HuH-7 (cell line): ENCODE results near the gene IFT52.

ENCODE experiments used
- DNase-seq: peaks from one replicate; pipeline ENCODE4 v3.0.0; 2011; ENCODE audit warnings: low spot score

Gene IFT52

DNA sequence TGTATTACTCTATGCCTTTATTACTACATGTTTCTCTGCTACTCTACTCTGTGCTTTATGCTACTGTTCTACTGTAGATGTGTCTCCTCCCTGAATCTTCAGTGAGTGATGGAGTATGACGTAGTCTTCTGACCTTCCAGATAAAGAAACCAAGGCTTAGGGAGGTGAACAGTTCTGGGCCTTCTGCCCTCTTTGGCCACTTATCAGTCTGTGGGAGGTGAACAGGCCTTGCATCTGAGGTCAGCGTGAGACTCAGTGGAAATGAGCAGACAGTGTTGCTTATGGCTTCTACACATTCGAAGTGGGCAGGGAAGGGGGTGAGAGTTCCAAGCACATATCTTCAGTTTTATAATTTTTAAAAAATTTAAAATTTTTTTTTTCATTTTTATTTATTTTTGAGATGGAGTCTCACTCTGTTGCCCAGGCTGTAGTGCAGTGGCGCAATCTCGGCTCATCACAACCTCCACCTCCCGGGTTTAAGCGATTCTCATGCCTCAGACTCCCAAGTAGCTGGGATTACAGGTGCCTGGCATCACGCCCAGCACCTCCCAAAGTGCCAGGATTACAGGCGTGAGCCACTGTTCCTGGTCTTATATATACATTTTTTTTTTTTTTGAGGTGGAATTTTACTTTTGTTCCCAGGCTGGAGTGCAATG, 100.3 kb downstream of the IFT52 start:
- DNase-seq = no peak

DNA sequence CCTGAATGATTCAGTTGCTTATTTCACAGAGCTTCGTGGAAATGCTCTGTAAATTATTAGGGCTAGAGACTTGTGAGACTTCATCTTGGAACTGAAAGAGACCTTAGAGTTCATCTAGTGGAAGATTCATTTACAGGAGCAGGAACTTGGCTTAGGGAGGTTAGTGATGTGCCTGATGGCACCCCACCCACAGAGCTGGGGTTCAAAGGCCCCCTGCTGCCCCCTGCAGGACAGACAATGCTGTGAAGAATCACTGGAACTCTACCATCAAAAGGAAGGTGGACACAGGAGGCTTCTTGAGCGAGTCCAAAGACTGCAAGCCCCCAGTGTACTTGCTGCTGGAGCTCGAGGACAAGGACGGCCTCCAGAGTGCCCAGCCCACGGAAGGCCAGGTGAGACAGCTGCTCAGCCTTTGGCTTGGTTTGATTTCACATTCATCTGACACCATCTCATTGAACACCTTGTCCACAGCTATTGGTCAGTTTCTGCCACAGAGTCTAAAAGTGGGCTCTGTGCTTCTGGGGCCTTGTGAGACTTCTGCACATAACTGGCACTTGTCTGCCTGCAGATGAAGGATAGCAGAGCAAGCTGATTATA, 101.3 kb downstream of the IFT52 start:
- peak; percentile 74 for DNase-seq

DNA sequence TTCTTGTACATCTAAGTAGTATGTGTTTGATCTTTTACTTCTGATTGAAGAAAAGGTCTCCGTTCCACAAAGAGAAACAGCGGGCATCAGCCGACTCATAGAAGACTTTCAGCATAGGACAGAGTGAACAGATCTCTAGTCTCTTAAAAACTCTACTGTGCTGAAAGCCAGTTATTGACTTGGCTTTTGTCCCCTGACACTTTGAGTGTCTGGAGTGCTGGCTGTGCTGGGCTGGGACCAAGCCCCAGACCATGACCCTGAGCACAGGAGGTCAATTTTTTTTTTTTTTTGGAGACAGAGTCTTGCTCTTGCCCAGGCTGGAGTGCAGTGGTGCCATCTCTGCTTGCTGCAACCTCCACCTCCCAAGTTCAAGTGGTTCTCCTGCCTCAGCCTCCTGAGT, 104.0 kb downstream of the IFT52 start:
- no peak for DNase-seq

DNA sequence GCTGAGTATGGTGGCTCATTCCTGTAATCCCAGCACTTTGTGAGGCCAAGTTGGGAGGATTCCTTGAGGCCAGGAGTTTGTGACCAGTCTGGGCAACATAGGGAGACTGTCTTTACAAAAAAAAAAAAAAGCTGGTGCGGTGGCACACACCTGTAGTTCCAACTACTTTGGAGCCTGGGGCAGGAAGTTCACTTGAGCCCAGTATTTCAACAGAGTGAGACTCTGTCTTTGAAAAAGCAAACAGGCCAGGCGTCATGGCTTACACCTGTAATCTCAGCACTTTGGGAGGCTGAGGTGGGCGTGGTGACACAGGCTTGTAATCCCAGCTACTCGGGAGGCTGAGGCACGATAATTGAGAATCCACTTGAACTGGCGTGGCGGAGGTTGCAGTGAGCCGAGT, 104.8 kb downstream of the IFT52 start:
- DNase-seq = no peak
